WTC11 (cell line): ENCODE data around the gene APELA.

Experiments
- OVOL2 ChIP-seq: fragments of 250-450 bp; sonication (Bioruptor Pico); IDR thresholded peaks from 2 replicates; pipeline ENCODE4 v1.9.0; 2021; ENCODE audit warnings: mild to moderate bottlenecking, borderline replicate concordance
- TF ChIP-seq, protein P1 (sequence below): fragments of 200-600 bp; IDR thresholded peaks from 2 replicates; pipeline ENCODE4 v1.8.0; 2022; ENCODE audit warnings: antibody characterized with exemption
- TF ChIP-seq, protein P2 (sequence below): sonication (generic); formaldehyde crosslinking; conservative IDR thresholded peaks from 2 replicates; pipeline ENCODE4 v1.8.1; 2022; ENCODE audit warnings: mild to moderate bottlenecking, missing genetic modification reagents

DNA sequence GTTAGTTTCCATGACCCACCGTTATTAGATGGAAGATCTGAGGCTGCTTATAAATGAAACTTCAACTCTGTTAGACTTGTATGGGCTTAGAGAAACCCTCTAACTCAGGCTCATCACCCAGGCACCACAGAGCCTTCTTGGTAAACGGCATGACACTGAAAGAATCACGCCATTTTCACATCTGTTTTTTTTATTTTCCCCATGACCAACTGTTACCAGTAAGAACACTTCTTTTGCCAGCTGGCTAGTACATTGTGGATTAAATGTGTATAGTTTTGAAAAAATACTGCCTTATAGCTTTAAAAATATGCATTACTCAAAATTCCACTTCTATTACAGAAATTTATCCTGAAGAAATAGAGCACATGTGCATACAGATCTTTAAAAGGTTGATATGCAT, 48.0 kb upstream of the APELA start:
- TF ChIP-seq OVOL2 (CRISPR knock-in tag), result no peak
- TF ChIP-seq, protein P1, sequence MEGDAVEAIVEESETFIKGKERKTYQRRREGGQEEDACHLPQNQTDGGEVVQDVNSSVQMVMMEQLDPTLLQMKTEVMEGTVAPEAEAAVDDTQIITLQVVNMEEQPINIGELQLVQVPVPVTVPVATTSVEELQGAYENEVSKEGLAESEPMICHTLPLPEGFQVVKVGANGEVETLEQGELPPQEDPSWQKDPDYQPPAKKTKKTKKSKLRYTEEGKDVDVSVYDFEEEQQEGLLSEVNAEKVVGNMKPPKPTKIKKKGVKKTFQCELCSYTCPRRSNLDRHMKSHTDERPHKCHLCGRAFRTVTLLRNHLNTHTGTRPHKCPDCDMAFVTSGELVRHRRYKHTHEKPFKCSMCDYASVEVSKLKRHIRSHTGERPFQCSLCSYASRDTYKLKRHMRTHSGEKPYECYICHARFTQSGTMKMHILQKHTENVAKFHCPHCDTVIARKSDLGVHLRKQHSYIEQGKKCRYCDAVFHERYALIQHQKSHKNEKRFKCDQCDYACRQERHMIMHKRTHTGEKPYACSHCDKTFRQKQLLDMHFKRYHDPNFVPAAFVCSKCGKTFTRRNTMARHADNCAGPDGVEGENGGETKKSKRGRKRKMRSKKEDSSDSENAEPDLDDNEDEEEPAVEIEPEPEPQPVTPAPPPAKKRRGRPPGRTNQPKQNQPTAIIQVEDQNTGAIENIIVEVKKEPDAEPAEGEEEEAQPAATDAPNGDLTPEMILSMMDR, result no peak
- TF ChIP-seq, protein P2, sequence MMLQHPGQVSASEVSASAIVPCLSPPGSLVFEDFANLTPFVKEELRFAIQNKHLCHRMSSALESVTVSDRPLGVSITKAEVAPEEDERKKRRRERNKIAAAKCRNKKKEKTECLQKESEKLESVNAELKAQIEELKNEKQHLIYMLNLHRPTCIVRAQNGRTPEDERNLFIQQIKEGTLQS (CRISPR knock-in tag), result no peak
